PC-3 (cell line): Measurements from ENCODE around the gene DEFB125.

ENCODE experiments used
- EZH2 ChIP-seq: fragments of 300-600 bp; sonication (generic); IDR thresholded peaks from one replicate; pipeline ENCODE4 v1.6.1; 2017; ENCODE audit warnings: antibody characterized with exemption, mild to moderate bottlenecking, low read length; ENCODE audit not compliant: unreplicated experiment
- EZH2phosphoT487 ChIP-seq: fragments of 300-600 bp; sonication (generic); IDR thresholded peaks from 2 replicates; pipeline ENCODE4 v1.6.1; 2018; ENCODE audit warnings: mild to moderate bottlenecking, antibody characterized with exemption, low read length, borderline replicate concordance
- TF ChIP-seq, protein P1 (sequence below): fragments of 300-600 bp; sonication (generic); conservative IDR thresholded peaks from 2 replicates; pipeline ENCODE4 v1.5.1; 2017; ENCODE audit warnings: antibody characterized with exemption, low read depth, mild to moderate bottlenecking, low read length

DNA sequence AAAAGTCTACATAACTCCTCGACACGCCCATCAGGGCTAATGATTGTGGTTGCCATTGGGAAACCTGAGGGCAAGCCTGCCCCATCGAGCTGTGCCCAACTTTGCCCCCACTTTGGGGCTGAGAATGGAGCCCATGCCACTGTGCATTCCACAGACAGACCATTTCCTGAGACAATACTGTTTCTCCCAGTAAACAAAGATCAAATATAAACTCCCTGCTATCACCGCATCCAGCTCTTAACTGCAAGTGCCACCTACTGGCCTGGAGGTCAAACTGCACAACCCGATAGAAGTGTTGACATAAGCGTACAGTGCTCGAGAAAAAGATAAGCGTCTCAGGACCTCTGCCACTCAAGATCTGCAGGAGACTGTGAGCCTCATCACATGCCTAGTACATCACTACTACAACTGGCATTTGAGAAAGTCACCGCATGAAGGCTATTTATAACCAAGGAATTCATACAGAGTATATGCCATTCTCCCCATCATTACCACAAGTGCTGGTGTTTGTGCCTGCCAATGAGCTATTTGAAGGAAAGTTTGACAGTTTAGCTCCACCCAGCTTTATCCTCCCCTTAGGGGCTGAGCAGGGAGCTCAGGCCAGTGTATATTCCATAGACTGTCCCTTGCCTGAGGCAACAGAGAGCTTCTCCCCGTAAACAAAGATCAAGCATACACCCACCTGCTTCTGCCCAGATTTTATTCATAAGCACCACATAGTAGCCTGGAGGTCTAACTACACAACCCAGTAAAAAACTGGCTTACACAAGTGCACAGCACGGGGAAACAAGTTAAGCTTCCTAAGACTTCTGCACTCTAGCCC is 50.4 kb downstream of the DEFB125 start:
- TF ChIP-seq, protein P1, sequence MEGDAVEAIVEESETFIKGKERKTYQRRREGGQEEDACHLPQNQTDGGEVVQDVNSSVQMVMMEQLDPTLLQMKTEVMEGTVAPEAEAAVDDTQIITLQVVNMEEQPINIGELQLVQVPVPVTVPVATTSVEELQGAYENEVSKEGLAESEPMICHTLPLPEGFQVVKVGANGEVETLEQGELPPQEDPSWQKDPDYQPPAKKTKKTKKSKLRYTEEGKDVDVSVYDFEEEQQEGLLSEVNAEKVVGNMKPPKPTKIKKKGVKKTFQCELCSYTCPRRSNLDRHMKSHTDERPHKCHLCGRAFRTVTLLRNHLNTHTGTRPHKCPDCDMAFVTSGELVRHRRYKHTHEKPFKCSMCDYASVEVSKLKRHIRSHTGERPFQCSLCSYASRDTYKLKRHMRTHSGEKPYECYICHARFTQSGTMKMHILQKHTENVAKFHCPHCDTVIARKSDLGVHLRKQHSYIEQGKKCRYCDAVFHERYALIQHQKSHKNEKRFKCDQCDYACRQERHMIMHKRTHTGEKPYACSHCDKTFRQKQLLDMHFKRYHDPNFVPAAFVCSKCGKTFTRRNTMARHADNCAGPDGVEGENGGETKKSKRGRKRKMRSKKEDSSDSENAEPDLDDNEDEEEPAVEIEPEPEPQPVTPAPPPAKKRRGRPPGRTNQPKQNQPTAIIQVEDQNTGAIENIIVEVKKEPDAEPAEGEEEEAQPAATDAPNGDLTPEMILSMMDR: peak; percentile 74
- TF ChIP-seq EZH2phosphoT487 (no peak), EZH2 (no peak)
